ENCODE results near the gene NTSR1. TPM values are rescaled to one million over a fixed set of nuclear protein-coding genes. Genes with fewer than 3 reads are reported as not detected.

Gene NTSR1
- total RNA-seq, 2 donors from 2014 or later = 0.74 TPM; not detected in 1

- Histone ChIP-seq H3K4me3 (no peak overlapping the region), H3K4me1 (replicated peaks) (no peaks in the 10 kb centered on the region), H3K27ac (no peak overlapping the region), H3K9me3 (no peaks in the 10 kb centered on the region), H3K27me3 (replicated peaks; ENCODE audit: insufficient read depth) (peaks cover 12% of the 10 kb centered on the region), H3K36me3 (no peaks in the 10 kb centered on the region)
- WGBS = 89% methylated on average over 12 of the region's 12 CpGs
- intact Hi-C loops (cut with DNase I) = no loop called here
- no peak for DNase-seq (ENCODE audit: low spot score)
- TF ChIP-seq POLR2A (IDR thresholded peaks at IDR 0.05) (no peak), POLR2AphosphoS5 (IDR thresholded peaks at IDR 0.05) (no peak), CTCF (IDR thresholded peaks at IDR 0.05) (no peak)
Measured at GRCh38 chr20:62726276-62726675, 17.6 kb downstream of the NTSR1 start.

- H3K27me3 ChIP-seq (replicated peaks; ENCODE audit: insufficient read depth) = peaks cover 12% of the 10 kb centered on the region
- H3K9me3 ChIP-seq = no peaks in the 10 kb centered on the region
- WGBS = 82% methylated on average over 27 of the region's 31 CpGs
- TF ChIP-seq CTCF (IDR thresholded peaks at IDR 0.05) (no peak), POLR2A (IDR thresholded peaks at IDR 0.05) (no peak), POLR2AphosphoS5 (IDR thresholded peaks at IDR 0.05) (no peak)
- DNase-seq (ENCODE audit: low spot score) = no peak
- intact Hi-C loops (cut with DNase I) = no loop called here
- H3K27ac ChIP-seq = no peak overlapping the region
- H3K36me3 ChIP-seq = no peaks in the 10 kb centered on the region
- H3K4me3 ChIP-seq = no peak overlapping the region
- no peaks in the 10 kb centered on the region for H3K4me1 ChIP-seq (replicated peaks)
Measured at GRCh38 chr20:62726716-62727583, 18.3 kb downstream of the NTSR1 start.

- Histone ChIP-seq H3K27me3 (replicated peaks; ENCODE audit: insufficient read depth) (peaks cover 7% of the 10 kb centered on the region), H3K36me3 (no peaks in the 10 kb centered on the region), H3K9me3 (no peaks in the 10 kb centered on the region), H3K4me1 (replicated peaks) (no peaks in the 10 kb centered on the region), H3K27ac (no peak overlapping the region), H3K4me3 (no peak overlapping the region)
- TF ChIP-seq POLR2A (IDR thresholded peaks at IDR 0.05) (no peak), CTCF (IDR thresholded peaks at IDR 0.05) (no peak), POLR2AphosphoS5 (IDR thresholded peaks at IDR 0.05) (no peak)
- DNase-seq (ENCODE audit: low spot score) = no peak
- WGBS = 73% methylated on average over 15 of the region's 15 CpGs
- intact Hi-C loops (cut with DNase I) = no loop called here
Measured at GRCh38 chr20:62727584-62728027, 19.0 kb downstream of the NTSR1 start.

GRCh38 chr20:62728028-62728780 is 19.6 kb downstream of the NTSR1 start:
- intact Hi-C loops (cut with DNase I) = no loop called here
- peaks cover 7% of the 10 kb centered on the region for H3K27me3 ChIP-seq (replicated peaks; ENCODE audit: insufficient read depth)
- TF ChIP-seq POLR2A (IDR thresholded peaks at IDR 0.05) = no peak
- no peak for TF ChIP-seq POLR2AphosphoS5 (IDR thresholded peaks at IDR 0.05)
- no peak for TF ChIP-seq CTCF (IDR thresholded peaks at IDR 0.05)
- H3K27ac ChIP-seq = no peak overlapping the region
- 46% methylated on average over 25 of the region's 26 CpGs for WGBS
- H3K4me1 ChIP-seq (replicated peaks) = no peaks in the 10 kb centered on the region
- no peaks in the 10 kb centered on the region for H3K9me3 ChIP-seq
- DNase-seq (ENCODE audit: low spot score) = no peak
- no peak overlapping the region for H3K4me3 ChIP-seq
- H3K36me3 ChIP-seq = no peaks in the 10 kb centered on the region
